Brain microvascular endothelial cell (primary cell): ENCODE measurements around the gene DAPK1.

Source experiments
- DNase-seq: peaks from one replicate; pipeline ENCODE4 v3.0.0-alpha.2; 2020
- H3K27ac ChIP-seq: fragments of 250-450 bp; sonication (Bioruptor Pico); 2 replicates; pipeline ENCODE4 v1.5.1; 2020; ENCODE audit warnings: mild to moderate bottlenecking, moderate library complexity
- H3K27me3 ChIP-seq: fragments of 250-450 bp; sonication (Bioruptor Pico); replicated peaks from 2 replicates; pipeline ENCODE4 v1.5.1; 2020; ENCODE audit warnings: mild to moderate bottlenecking
- H3K36me3 ChIP-seq: fragments of 250-450 bp; sonication (Bioruptor Pico); replicated peaks from 2 replicates; pipeline ENCODE4 v1.5.1; 2020; ENCODE audit warnings: mild to moderate bottlenecking
- H3K4me3 ChIP-seq: 2 replicates; pipeline ENCODE4 v1.5.1; 2011; ENCODE audit warnings: low read depth, mild to moderate bottlenecking, control low read depth, low read length, moderate library complexity
- in situ Hi-C: cut with HindIII; loops from 2 replicates; pipeline ENCODE4 v1.10.0; 2017; ENCODE audit warnings: low sequenced_read_pairs, low pct_ligation_motif_present
- TF ChIP-seq, protein P1 (sequence below): IDR thresholded peaks from 2 replicates; pipeline ENCODE4 v1.5.1; 2011; ENCODE audit warnings: low read depth, mild to moderate bottlenecking, moderate library complexity, low read length, control low read depth, inconsistent platforms; ENCODE audit errors: missing control alignments

DAPK1 gene

DNA sequence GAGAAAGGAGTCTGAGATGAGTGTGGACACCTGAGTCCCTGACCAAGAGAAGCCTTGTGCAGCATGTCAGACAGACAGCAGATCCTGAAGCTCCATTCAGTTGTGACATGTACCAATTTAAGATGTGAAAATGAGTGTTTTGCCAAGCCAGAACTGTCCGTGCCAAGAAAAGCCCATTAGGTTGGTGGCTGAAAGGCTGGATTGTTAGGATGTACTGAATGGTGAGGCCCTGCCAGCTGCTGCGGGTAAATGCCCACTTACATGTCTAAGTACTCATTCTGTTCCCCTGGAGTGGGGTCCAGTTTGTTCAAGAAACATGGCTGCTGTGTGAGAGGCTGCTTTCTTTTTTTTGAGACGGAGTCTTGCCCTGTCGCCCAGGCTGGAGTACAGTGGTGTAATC is 14.6 kb downstream of the DAPK1 start:
- Histone ChIP-seq H3K27me3 (no peaks in the 10 kb centered on the region), H3K4me3 (no peak overlapping the region), H3K36me3 (no peaks in the 10 kb centered on the region), H3K27ac (no peak overlapping the region)
- in situ Hi-C loops: no loop called here
- DNase-seq: no peak
- TF ChIP-seq, protein P1, sequence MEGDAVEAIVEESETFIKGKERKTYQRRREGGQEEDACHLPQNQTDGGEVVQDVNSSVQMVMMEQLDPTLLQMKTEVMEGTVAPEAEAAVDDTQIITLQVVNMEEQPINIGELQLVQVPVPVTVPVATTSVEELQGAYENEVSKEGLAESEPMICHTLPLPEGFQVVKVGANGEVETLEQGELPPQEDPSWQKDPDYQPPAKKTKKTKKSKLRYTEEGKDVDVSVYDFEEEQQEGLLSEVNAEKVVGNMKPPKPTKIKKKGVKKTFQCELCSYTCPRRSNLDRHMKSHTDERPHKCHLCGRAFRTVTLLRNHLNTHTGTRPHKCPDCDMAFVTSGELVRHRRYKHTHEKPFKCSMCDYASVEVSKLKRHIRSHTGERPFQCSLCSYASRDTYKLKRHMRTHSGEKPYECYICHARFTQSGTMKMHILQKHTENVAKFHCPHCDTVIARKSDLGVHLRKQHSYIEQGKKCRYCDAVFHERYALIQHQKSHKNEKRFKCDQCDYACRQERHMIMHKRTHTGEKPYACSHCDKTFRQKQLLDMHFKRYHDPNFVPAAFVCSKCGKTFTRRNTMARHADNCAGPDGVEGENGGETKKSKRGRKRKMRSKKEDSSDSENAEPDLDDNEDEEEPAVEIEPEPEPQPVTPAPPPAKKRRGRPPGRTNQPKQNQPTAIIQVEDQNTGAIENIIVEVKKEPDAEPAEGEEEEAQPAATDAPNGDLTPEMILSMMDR: no peak

DNA sequence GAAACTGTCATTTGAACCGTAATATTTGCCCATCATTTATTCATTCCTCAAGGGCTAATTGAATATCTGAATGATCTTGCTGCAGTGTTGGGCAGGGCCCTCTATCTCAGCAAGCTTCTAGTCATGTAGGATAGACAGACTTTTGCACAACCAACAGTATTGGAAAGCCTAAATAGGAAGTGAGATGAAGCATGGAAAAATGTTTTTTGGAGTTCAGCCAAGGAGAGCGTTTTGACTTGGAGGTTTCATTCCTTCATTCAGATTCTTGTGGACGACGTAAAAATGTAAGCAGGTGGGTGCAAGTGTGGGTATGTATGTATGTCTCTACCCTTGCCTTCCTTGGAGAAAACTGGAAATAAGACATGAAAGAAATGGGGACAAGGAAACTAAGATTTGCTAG is 15.5 kb downstream of the DAPK1 start:
- no peak overlapping the region for H3K4me3 ChIP-seq
- TF ChIP-seq, protein P1: no peak
- no peaks in the 10 kb centered on the region for H3K27me3 ChIP-seq
- no peak overlapping the region for H3K27ac ChIP-seq
- in situ Hi-C loops: no loop called here
- no peak for DNase-seq
- H3K36me3 ChIP-seq: no peaks in the 10 kb centered on the region

DNA sequence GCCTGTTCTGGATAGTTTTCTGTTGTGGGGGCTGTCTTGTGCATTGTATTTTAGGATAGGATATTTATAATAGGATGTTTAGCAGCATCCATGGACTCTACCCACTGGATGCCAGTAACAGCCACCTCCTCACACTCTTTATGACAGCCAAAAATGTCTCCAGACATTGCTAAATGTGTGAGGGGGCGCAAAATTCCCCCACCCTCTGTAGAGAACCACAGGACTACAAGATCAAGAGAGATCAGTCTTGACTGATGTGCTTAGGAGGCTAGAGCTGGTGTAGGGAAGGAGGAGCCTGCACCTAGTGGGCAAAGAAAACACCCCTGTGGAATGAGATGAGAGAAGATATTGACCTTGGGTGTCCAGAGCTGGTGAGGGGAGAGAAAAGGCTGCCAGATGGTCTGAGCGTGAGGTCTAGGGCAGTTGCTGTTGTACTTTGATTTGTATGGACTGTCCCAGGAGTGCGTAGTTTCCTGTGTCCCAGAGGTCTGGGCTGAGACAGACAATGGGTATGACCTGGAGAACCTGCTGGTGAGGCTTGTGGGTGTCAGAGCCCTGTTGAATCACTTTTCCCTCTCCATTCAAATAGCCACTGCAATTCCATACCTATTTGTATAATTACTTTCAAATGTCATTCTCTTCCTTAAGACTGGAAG is 16.3 kb downstream of the DAPK1 start:
- in situ Hi-C loops: no loop called here
- DNase-seq: no peak

DNA sequence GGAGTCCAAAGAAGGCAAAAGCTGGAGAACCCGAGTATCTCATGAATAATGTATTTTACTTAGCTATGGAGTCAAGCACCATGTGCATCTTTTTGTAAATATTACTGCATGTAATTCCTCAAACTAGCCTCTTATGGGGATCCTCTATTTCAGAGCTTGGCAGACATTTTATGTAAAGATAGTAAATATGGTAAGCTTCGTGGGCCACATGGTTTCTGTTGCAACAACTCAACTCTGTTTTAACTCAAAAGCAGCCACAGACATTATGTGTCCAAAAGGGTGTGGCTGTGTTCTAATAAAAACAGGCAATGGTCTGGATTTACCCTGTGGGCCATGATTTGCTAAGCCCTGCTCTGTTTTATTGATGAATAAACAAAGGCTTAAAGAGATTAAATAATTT is 17.3 kb downstream of the DAPK1 start:
- Histone ChIP-seq H3K27ac (no peak overlapping the region), H3K4me3 (no peak overlapping the region), H3K27me3 (no peaks in the 10 kb centered on the region), H3K36me3 (no peaks in the 10 kb centered on the region)
- DNase-seq: no peak
- TF ChIP-seq, protein P1: no peak
- in situ Hi-C loops: no loop called here

More for the DNA sequence above, 16.3 kb downstream of the DAPK1 start:
- Histone ChIP-seq H3K27ac (no peak overlapping the region), H3K27me3 (no peaks in the 10 kb centered on the region), H3K4me3 (no peak overlapping the region), H3K36me3 (no peaks in the 10 kb centered on the region)
- TF ChIP-seq, protein P1: no peak

DNA sequence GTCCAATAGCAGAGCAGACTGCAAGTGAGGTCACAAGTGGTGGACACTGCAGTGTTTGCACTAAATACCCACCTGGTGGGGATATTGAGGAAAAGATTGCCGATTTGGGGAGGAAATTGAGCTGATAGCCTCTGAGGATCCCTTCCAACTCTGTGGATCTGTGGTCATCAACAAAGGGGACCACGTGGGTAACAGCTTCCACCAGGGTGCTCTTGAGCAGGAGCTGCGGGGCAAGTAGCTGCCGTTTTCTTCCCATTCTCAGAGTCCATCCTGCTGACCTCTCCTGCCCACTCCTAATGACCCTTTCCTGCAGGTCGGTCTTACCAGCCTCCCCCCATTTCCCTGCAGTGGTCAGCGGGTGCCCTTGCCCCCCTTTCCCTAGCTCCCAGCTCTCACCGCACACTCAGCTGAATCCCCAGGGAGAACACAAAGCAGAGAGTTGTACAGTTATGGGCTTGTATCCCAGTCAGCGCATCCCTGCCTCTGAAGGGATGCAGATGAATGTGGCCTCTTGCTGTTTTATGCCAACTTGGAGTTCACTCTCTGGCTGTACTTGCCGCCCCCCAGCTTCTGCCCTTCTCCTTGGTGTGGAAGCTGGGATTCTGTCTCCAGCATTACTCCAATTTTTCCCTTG is 18.0 kb downstream of the DAPK1 start:
- no peak overlapping the region for H3K4me3 ChIP-seq
- no peak for DNase-seq

More for the DNA sequence above, 18.0 kb downstream of the DAPK1 start:
- no peak overlapping the region for H3K27ac ChIP-seq
- in situ Hi-C loops: no loop called here
- H3K36me3 ChIP-seq: no peaks in the 10 kb centered on the region
- H3K27me3 ChIP-seq: no peaks in the 10 kb centered on the region
- TF ChIP-seq, protein P1: no peak
